Type B pancreatic cell (in vitro differentiated cells): ENCODE results near the gene CADPS. TPM values are rescaled to one million over a fixed set of nuclear protein-coding genes. Genes with fewer than 3 reads are reported as not detected.

Experiments
- DNase-seq: peaks from one replicate; pipeline ENCODE4 v3.0.0; 2021; ENCODE audit warnings: mixed read lengths; ENCODE audit not compliant: unreplicated experiment; ENCODE audit errors: extremely low spot score
- H3K27ac Mint-ChIP-seq: 2 replicates; pipeline ENCODE4 v1.8.0; 2021; ENCODE audit warnings: mild to moderate bottlenecking, mixed read lengths
- H3K27me3 Mint-ChIP-seq: 2 replicates; pipeline ENCODE4 v1.8.0; 2021; ENCODE audit warnings: mixed read lengths
- H3K36me3 Mint-ChIP-seq: 2 replicates; pipeline ENCODE4 v1.8.0; 2021; ENCODE audit warnings: mixed read lengths
- H3K4me1 Mint-ChIP-seq: one replicate; pipeline ENCODE4 v1.8.0; 2021; ENCODE audit warnings: mixed read lengths; ENCODE audit not compliant: unreplicated experiment
- H3K4me3 Mint-ChIP-seq: 2 replicates; pipeline ENCODE4 v1.8.0; 2021; ENCODE audit warnings: mild to moderate bottlenecking, mixed read lengths
- H3K9me3 Mint-ChIP-seq: 2 replicates; pipeline ENCODE4 v1.8.0; 2021; ENCODE audit warnings: mixed read lengths
- total RNA-seq: library from RNA; stranded (reverse); gene quantifications from 2 replicates; pipeline ENCODE4 v1.2.1, GENCODE V29; 2021; ENCODE audit warnings: low replicate concordance
- TF ChIP-seq, protein P1 (sequence below): fragments of 200-600 bp; sonication (generic); conservative IDR thresholded peaks from 2 replicates; pipeline ENCODE4 v1.5.0; 2021; ENCODE audit warnings: antibody characterized with exemption, mild to moderate bottlenecking

The CADPS gene
- total RNA-seq, 1 donor from 2014 or later, result 21.6 TPM

GRCh38 chr3:62405135-62405534, 470.1 kb downstream of the CADPS start:
- Mint-ChIP-seq H3K36me3 (no peaks in the 10 kb centered on the region), H3K9me3 (no peaks in the 10 kb centered on the region), H3K27ac (no peak overlapping the region), H3K27me3 (peaks cover 50% of the 10 kb centered on the region), H3K4me1 (peaks cover 5% of the 10 kb centered on the region), H3K4me3 (no peak overlapping the region)
- TF ChIP-seq, protein P1, sequence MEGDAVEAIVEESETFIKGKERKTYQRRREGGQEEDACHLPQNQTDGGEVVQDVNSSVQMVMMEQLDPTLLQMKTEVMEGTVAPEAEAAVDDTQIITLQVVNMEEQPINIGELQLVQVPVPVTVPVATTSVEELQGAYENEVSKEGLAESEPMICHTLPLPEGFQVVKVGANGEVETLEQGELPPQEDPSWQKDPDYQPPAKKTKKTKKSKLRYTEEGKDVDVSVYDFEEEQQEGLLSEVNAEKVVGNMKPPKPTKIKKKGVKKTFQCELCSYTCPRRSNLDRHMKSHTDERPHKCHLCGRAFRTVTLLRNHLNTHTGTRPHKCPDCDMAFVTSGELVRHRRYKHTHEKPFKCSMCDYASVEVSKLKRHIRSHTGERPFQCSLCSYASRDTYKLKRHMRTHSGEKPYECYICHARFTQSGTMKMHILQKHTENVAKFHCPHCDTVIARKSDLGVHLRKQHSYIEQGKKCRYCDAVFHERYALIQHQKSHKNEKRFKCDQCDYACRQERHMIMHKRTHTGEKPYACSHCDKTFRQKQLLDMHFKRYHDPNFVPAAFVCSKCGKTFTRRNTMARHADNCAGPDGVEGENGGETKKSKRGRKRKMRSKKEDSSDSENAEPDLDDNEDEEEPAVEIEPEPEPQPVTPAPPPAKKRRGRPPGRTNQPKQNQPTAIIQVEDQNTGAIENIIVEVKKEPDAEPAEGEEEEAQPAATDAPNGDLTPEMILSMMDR, result no peak
- DNase-seq, result no peak

DNA sequence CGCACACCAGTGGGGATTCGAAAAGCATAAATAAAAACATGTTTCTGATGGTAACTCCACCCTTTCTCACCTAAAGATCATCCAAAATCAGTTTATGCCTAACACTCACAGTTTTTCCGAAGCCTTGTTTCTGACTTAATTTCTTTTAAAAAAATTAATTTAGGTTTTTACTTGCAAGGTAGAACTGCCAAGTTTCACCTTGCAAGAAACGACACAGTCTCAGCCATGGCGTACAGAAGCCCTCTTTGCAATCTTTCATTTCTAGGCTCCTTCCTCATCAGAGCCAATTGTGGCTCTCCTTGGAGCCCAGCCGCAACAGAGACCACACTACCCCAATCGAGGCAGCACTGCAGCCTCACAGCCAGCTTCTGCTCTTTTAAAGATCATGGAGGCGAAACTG, 470.9 kb downstream of the CADPS start:
- no peaks in the 10 kb centered on the region for H3K36me3 Mint-ChIP-seq
- no peak overlapping the region for H3K4me3 Mint-ChIP-seq
- TF ChIP-seq, protein P1, result no peak
- H3K27ac Mint-ChIP-seq, result no peak overlapping the region
- H3K27me3 Mint-ChIP-seq, result peaks cover 50% of the 10 kb centered on the region
- H3K4me1 Mint-ChIP-seq, result peaks cover 5% of the 10 kb centered on the region
- no peaks in the 10 kb centered on the region for H3K9me3 Mint-ChIP-seq
- no peak for DNase-seq

DNA sequence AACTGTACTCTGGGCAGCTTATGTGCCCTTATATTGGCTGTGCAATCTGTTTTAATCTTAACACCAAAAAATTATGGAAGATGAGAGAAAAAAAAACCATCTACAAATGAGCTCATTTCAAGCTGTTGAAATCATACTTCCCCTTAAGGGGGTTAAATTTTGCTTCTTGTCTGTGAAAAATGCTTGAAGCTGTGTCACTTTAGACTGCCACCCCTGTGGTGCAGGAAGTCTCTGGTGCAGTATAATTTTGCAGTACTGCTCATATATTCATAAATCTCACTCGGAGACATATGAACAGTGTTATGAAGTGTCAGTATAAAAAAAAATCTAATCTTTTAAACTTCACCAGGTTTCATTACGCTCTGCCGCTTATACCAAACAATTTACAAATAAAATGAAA, 471.5 kb downstream of the CADPS start:
- Mint-ChIP-seq H3K27me3 (peaks cover 49% of the 10 kb centered on the region), H3K36me3 (no peaks in the 10 kb centered on the region), H3K9me3 (no peaks in the 10 kb centered on the region), H3K27ac (no peak overlapping the region), H3K4me1 (peaks cover 5% of the 10 kb centered on the region), H3K4me3 (no peak overlapping the region)
- no peak for DNase-seq
- TF ChIP-seq, protein P1, result no peak

GRCh38 chr3:62392626-62393292, 482.5 kb downstream of the CADPS start:
- no peak overlapping the region for H3K4me3 Mint-ChIP-seq
- no peaks in the 10 kb centered on the region for H3K9me3 Mint-ChIP-seq
- peaks cover 54% of the 10 kb centered on the region for H3K27me3 Mint-ChIP-seq
- H3K36me3 Mint-ChIP-seq, result no peaks in the 10 kb centered on the region
- DNase-seq, result no peak
- H3K4me1 Mint-ChIP-seq, result no peaks in the 10 kb centered on the region
- H3K27ac Mint-ChIP-seq, result no peak overlapping the region
- TF ChIP-seq, protein P1, result no peak

DNA sequence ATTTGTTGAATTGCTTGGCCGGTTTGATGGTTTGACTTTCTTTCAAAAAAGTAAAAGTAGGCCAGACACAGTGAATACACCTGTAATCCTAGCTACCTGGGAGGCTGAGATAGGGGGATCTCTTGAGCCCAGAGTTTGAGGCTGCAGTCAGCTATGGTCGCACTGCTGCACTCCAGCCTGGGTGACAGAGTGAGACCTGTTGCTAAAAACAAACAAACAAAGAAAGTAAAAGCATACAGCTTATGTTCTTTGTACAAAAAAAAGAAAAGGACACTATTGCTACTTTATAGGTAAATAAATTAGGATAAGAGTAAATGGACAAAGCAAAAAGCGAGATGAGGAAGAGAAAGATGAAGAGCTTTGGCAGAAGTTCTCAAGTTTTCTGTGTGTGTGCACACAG, 488.0 kb downstream of the CADPS start:
- no peaks in the 10 kb centered on the region for H3K36me3 Mint-ChIP-seq
- H3K4me1 Mint-ChIP-seq, result no peaks in the 10 kb centered on the region
- H3K9me3 Mint-ChIP-seq, result no peaks in the 10 kb centered on the region
- DNase-seq, result no peak
- TF ChIP-seq, protein P1, result no peak
- H3K27me3 Mint-ChIP-seq, result peaks cover 72% of the 10 kb centered on the region
- no peak overlapping the region for H3K27ac Mint-ChIP-seq
- no peak overlapping the region for H3K4me3 Mint-ChIP-seq
